Endothelial cell of umbilical vein (primary cell): ENCODE results near the gene TSFM.

ENCODE experiments used
- EZH2 ChIP-seq: IDR thresholded peaks from 2 replicates; pipeline ENCODE4 v1.6.1; 2012; ENCODE audit warnings: borderline replicate concordance, low read depth, mild to moderate bottlenecking, moderate library complexity, low read length, inconsistent platforms; ENCODE audit not compliant: severe bottlenecking
- GATA2 ChIP-seq: IDR thresholded peaks from 2 replicates; pipeline ENCODE4 v1.7.0; 2011; ENCODE audit warnings: low read depth, mild to moderate bottlenecking, moderate library complexity, mixed read lengths, low read length; ENCODE audit not compliant: insufficient read length, insufficient read depth
- TF ChIP-seq, protein P1 (sequence below), 2 donors: IDR thresholded peaks; 1 replicate in 1 of 2; 2 replicates in 1 of 2; pipeline ENCODE4 v1.5.1; 2011; ENCODE audit warnings: low read length in 2 of 2, mild to moderate bottlenecking in 2 of 2, moderate library complexity in 2 of 2, control low read depth in 1 of 2, inconsistent platforms in 1 of 2, low read depth in 1 of 2; ENCODE audit not compliant: insufficient read depth in 1 of 2; ENCODE audit errors: extremely low read depth in 1 of 2

DNA sequence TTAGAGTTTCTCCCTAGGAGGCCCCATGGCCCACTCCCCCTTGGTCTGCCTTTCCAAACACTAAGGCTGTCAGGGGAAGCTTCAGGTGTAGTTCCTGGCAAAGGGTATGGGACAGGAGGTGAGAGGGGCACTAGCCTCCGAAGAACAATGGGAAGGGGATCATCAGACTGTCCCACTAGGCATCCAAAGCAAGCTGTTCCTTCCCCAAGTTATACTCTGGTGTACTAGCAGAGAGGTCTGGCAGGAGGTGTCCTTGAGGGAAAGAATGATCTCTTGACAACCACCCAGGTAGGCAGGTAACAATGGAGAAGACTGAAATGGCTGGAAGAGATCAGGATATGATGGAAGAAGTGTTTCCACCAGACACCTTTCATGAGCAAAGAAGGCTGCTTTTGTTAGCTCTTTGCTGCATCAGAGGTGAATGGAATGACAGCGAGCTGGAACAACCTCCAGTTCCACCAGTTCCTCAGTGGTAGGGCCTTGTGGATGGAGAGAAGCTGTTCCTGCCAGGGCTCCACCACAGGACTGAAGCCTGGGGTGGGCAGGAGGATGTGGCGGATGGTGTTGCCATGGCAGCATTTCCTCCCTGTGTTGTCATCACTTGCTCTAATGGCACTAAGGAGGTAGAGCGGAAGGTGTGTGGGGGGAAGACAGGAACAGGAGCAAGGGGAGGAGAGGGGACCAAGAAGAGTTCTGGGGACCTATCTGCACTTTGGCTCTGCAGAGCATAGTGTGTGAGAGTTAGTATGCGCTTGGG is 41.8 kb upstream of the TSFM start:
- TF ChIP-seq GATA2 (no peak), EZH2 (peak; percentile 4)
- TF ChIP-seq, protein P1, sequence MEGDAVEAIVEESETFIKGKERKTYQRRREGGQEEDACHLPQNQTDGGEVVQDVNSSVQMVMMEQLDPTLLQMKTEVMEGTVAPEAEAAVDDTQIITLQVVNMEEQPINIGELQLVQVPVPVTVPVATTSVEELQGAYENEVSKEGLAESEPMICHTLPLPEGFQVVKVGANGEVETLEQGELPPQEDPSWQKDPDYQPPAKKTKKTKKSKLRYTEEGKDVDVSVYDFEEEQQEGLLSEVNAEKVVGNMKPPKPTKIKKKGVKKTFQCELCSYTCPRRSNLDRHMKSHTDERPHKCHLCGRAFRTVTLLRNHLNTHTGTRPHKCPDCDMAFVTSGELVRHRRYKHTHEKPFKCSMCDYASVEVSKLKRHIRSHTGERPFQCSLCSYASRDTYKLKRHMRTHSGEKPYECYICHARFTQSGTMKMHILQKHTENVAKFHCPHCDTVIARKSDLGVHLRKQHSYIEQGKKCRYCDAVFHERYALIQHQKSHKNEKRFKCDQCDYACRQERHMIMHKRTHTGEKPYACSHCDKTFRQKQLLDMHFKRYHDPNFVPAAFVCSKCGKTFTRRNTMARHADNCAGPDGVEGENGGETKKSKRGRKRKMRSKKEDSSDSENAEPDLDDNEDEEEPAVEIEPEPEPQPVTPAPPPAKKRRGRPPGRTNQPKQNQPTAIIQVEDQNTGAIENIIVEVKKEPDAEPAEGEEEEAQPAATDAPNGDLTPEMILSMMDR (IDR thresholded peaks at IDR 0.05; ENCODE audit: extremely low read depth in 1 of 2, insufficient read depth in 1 of 2, low read depth in 1 of 2, low read length in 2 of 2) = no peak
